SU-DHL-6 (cell line): ENCODE results near the gene SMARCD3.

Source experiments
- H2AFZ ChIP-seq: fragments of 200-600 bp; sonication (generic); 2 replicates; pipeline ENCODE4 v1.6.1; 2014; ENCODE audit warnings: low read depth, mild to moderate bottlenecking, moderate library complexity, mixed read lengths, antibody characterized with exemption, low read length; ENCODE audit not compliant: severe bottlenecking
- H3F3A ChIP-seq: fragments of 200-600 bp; shearing (Covaris generic); 2 replicates; pipeline ENCODE4 v1.6.0; 2016; ENCODE audit warnings: antibody characterized with exemption, mild to moderate bottlenecking; ENCODE audit not compliant: insufficient read depth
- H3K27ac ChIP-seq: fragments of 200-600 bp; sonication (generic); 2 replicates; pipeline ENCODE4 v1.5.1; 2016; ENCODE audit warnings: low read depth, mild to moderate bottlenecking, low read length, moderate library complexity, mixed read lengths
- H3K27me3 ChIP-seq: fragments of 200-600 bp; sonication (generic), shearing (Covaris generic); 2 replicates; pipeline ENCODE4 v1.6.0; 2014; ENCODE audit warnings: mild to moderate bottlenecking, low read length
- H3K36me3 ChIP-seq: fragments of 200-600 bp; sonication (generic); 2 replicates; pipeline ENCODE4 v1.6.1; 2014; ENCODE audit warnings: mild to moderate bottlenecking, low read length, mixed read lengths
- H3K4me2 ChIP-seq: fragments of 300-600, 200-600 bp; shearing (Covaris generic), sonication (generic); 2 replicates; pipeline ENCODE4 v1.6.0; 2014; ENCODE audit warnings: low read length, low read depth, mild to moderate bottlenecking; ENCODE audit not compliant: poor library complexity, severe bottlenecking
- H3K4me3 ChIP-seq: fragments of 200-600 bp; sonication (generic); 2 replicates; pipeline ENCODE4 v1.5.1; 2014; ENCODE audit warnings: antibody characterized with exemption, low read length, mild to moderate bottlenecking, mixed read lengths; ENCODE audit not compliant: insufficient read depth, poor library complexity, severe bottlenecking
- H3K79me2 ChIP-seq: fragments of 200-600 bp; sonication (generic); 2 replicates; pipeline ENCODE4 v1.6.1; 2014; ENCODE audit warnings: mild to moderate bottlenecking, low read length, moderate library complexity; ENCODE audit not compliant: insufficient read depth
- H3K9ac ChIP-seq: fragments of 200-600 bp; sonication (generic); 2 replicates; pipeline ENCODE4 v1.7.0; 2014; ENCODE audit warnings: mild to moderate bottlenecking, low read length
- H3K9me2 ChIP-seq: fragments of 200-600 bp; sonication (generic); replicated peaks from 2 replicates; pipeline ENCODE4 v1.6.1; 2014; ENCODE audit warnings: low read length; ENCODE audit not compliant: insufficient read depth
- H3K9me3 ChIP-seq: fragments of 200-600 bp; sonication (generic); 2 replicates; pipeline ENCODE4 v1.6.1; 2014; ENCODE audit warnings: low read length, mixed read lengths; ENCODE audit not compliant: insufficient read depth
- H4K20me1 ChIP-seq: fragments of 200-600 bp; sonication (generic); 2 replicates; pipeline ENCODE4 v1.6.1; 2014; ENCODE audit warnings: low read depth, mild to moderate bottlenecking, antibody characterized with exemption, low read length, moderate library complexity, mixed read lengths
- CTCF ChIP-seq: fragments of 200-600 bp; sonication (generic); IDR thresholded peaks from one replicate; pipeline ENCODE4 v1.5.1; 2017; ENCODE audit warnings: antibody characterized with exemption, mild to moderate bottlenecking, low read length, moderate library complexity; ENCODE audit not compliant: insufficient read depth, poor library complexity, severe bottlenecking
- EZH2phosphoT487 ChIP-seq: fragments of 200-600 bp; sonication (generic), shearing (Covaris generic); conservative IDR thresholded peaks from 2 replicates; pipeline ENCODE4 v1.6.1; 2018; ENCODE audit warnings: mild to moderate bottlenecking, antibody characterized with exemption, low read length, moderate library complexity, mixed read lengths

Gene SMARCD3

GRCh38 chr7:151226560-151226874, 22.0 kb downstream of the SMARCD3 start:
- H3K9ac ChIP-seq = peak overlapping the region; percentile 71
- no peaks in the 10 kb centered on the region for H3F3A ChIP-seq
- no peaks in the 10 kb centered on the region for H4K20me1 ChIP-seq
- H3K79me2 ChIP-seq = peaks cover 19% of the 10 kb centered on the region
- 0 out of 2 replicates have a peak, but pooled peaks cover 7% of the 10 kb centered on the region for H3K36me3 ChIP-seq
- peak overlapping the region; percentile 95 for H3K4me2 ChIP-seq
- H3K27ac ChIP-seq = no peak overlapping the region
- peak overlapping the region; percentile 70 for H3K4me3 ChIP-seq
- H3K9me3 ChIP-seq = no peaks in the 10 kb centered on the region
- TF ChIP-seq EZH2phosphoT487 = no peak
- TF ChIP-seq CTCF = no peak
- no peaks in the 10 kb centered on the region for H3K9me2 ChIP-seq
- H3K27me3 ChIP-seq = no peaks in the 10 kb centered on the region
- peak overlapping the region; percentile 35 for H2AFZ ChIP-seq

GRCh38 chr7:151225948-151226510, 22.5 kb downstream of the SMARCD3 start:
- peak overlapping the region; percentile 70 for H3K4me3 ChIP-seq
- H3K4me2 ChIP-seq = peak overlapping the region; percentile 95
- TF ChIP-seq EZH2phosphoT487 (no peak), CTCF (no peak)
- H2AFZ ChIP-seq = no peak overlapping the region
- peak overlapping the region; percentile 71 for H3K9ac ChIP-seq
- H3K36me3 ChIP-seq = 0 out of 2 replicates have a peak, but pooled peaks cover 9% of the 10 kb centered on the region
- no peaks in the 10 kb centered on the region for H3K27me3 ChIP-seq
- no peaks in the 10 kb centered on the region for H3K9me2 ChIP-seq
- peaks cover 19% of the 10 kb centered on the region for H3K79me2 ChIP-seq
- no peaks in the 10 kb centered on the region for H4K20me1 ChIP-seq
- H3F3A ChIP-seq = no peaks in the 10 kb centered on the region
- no peaks in the 10 kb centered on the region for H3K9me3 ChIP-seq
- no peak overlapping the region for H3K27ac ChIP-seq

- H3K27ac ChIP-seq = no peak overlapping the region
- no peaks in the 10 kb centered on the region for H3K9me2 ChIP-seq
- no peaks in the 10 kb centered on the region for H4K20me1 ChIP-seq
- H3K9me3 ChIP-seq = no peaks in the 10 kb centered on the region
- H2AFZ ChIP-seq = no peak overlapping the region
- H3K27me3 ChIP-seq = no peaks in the 10 kb centered on the region
- no peak overlapping the region for H3K4me3 ChIP-seq
- H3K79me2 ChIP-seq = peaks cover 19% of the 10 kb centered on the region
- H3F3A ChIP-seq = no peaks in the 10 kb centered on the region
- no peak overlapping the region for H3K9ac ChIP-seq
- no peak overlapping the region for H3K4me2 ChIP-seq
- no peak for TF ChIP-seq CTCF
- TF ChIP-seq EZH2phosphoT487 = no peak
- 0 out of 2 replicates have a peak, but pooled peaks cover 9% of the 10 kb centered on the region for H3K36me3 ChIP-seq
These were observed 24.8 kb downstream of the SMARCD3 start for GRCh38 chr7:151223728-151224127.
